ENCODE data around the gene LHX2.
"Not testable (repeated sequence)": the region's sequence is repeated elsewhere in the genome, so short reads cannot be mapped to it uniquely, and the experiment has no call there.

LHX2 gene

GRCh38 chr9:124011460-124012301 lies at the start of gene LHX2:
TSS of gene LHX2 (plus strand) at chr9:124011768. CDS start at chr9:124012349, 581 bp downstream.
- DNase-seq (ENCODE audit: low spot score): peak; percentile 95

- DNase-seq (ENCODE audit: low spot score): no peak
Observed at GRCh38 chr9:123964761-123965160, 46.8 kb upstream of the LHX2 start.

- DNase-seq (ENCODE audit: low spot score): no peak
Observed at GRCh38 chr9:123965801-123966686, 45.5 kb upstream of the LHX2 start.

GRCh38 chr9:123967323-123967722 lies 44.2 kb upstream of the LHX2 start:
- DNase-seq (ENCODE audit: low spot score): no peak

GRCh38 chr9:123972618-123973017 lies 39.0 kb upstream of the LHX2 start:
- DNase-seq (ENCODE audit: low spot score): no peak

GRCh38 chr9:123973590-123974223 lies 37.9 kb upstream of the LHX2 start:
- no peak for DNase-seq (ENCODE audit: low spot score)

- no peak for DNase-seq (ENCODE audit: low spot score)
Observed at GRCh38 chr9:123974471-123974870, 37.1 kb upstream of the LHX2 start.

- no peak for DNase-seq (ENCODE audit: low spot score)
Observed at GRCh38 chr9:123975871-123976270, 35.7 kb upstream of the LHX2 start.

GRCh38 chr9:123976579-123976978 lies 35.0 kb upstream of the LHX2 start:
- not testable (repeated sequence) for DNase-seq (ENCODE audit: low spot score)

- DNase-seq (ENCODE audit: low spot score): no peak
Observed at GRCh38 chr9:123978981-123979380, 32.6 kb upstream of the LHX2 start.

- DNase-seq (ENCODE audit: low spot score): no peak
Observed at GRCh38 chr9:123982535-123982934, 29.0 kb upstream of the LHX2 start.

GRCh38 chr9:123983047-123983446 lies 28.5 kb upstream of the LHX2 start:
- DNase-seq (ENCODE audit: low spot score): no peak

GRCh38 chr9:123984802-123985201 lies 26.8 kb upstream of the LHX2 start:
- no peak for DNase-seq (ENCODE audit: low spot score)

- no peak for DNase-seq (ENCODE audit: low spot score)
Observed at GRCh38 chr9:123985869-123986268, 25.7 kb upstream of the LHX2 start.

GRCh38 chr9:123990427-123990826 lies 21.1 kb upstream of the LHX2 start:
- DNase-seq (ENCODE audit: low spot score): no peak

GRCh38 chr9:123992679-123993078 lies 18.9 kb upstream of the LHX2 start:
- not testable (repeated sequence) for DNase-seq (ENCODE audit: low spot score)

GRCh38 chr9:123996731-123997421 lies 14.7 kb upstream of the LHX2 start:
- peak; percentile 44 for DNase-seq (ENCODE audit: low spot score)

- DNase-seq (ENCODE audit: low spot score): no peak
Observed at GRCh38 chr9:123997665-123998277, 13.8 kb upstream of the LHX2 start.

GRCh38 chr9:123998278-123998925 lies 13.2 kb upstream of the LHX2 start:
- DNase-seq (ENCODE audit: low spot score): no peak

GRCh38 chr9:123998970-123999621 lies 12.5 kb upstream of the LHX2 start:
- no peak for DNase-seq (ENCODE audit: low spot score)

All from AG20443 (cell line).